Neural progenitor cell (in vitro differentiated cells): ENCODE data around the gene LMBR1L.

ENCODE experiments used
- EZH2 ChIP-seq: fragments of 200-600 bp; sonication (generic); IDR thresholded peaks from 2 replicates; pipeline ENCODE4 v1.6.1; 2017; ENCODE audit warnings: antibody characterized with exemption, mild to moderate bottlenecking, moderate library complexity
- TF ChIP-seq, protein P1 (sequence below): fragments of 200-600 bp; sonication (generic); IDR thresholded peaks from 2 replicates; pipeline ENCODE4 v1.5.1; 2017; ENCODE audit warnings: antibody characterized with exemption, mild to moderate bottlenecking

DNA sequence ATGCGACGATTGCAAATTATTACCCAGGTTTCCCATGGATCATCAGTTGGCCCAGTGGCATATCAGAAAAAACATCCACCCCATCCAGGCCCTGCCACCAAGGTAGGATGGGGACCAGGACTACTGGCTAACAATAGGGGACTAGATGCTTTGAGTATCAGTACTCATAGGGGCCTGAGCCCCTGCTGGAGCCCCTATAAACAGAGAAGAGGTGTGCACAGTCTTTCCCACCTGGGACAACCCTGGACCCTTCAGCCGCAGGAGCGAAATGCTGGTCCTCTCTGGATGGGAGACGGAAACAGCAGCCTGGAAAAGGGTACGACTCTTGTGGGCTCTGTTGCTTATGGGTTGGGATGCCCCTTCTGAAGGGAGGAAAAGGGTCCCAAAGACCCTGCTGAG is 21.7 kb downstream of the LMBR1L start:
- TF ChIP-seq, protein P1, sequence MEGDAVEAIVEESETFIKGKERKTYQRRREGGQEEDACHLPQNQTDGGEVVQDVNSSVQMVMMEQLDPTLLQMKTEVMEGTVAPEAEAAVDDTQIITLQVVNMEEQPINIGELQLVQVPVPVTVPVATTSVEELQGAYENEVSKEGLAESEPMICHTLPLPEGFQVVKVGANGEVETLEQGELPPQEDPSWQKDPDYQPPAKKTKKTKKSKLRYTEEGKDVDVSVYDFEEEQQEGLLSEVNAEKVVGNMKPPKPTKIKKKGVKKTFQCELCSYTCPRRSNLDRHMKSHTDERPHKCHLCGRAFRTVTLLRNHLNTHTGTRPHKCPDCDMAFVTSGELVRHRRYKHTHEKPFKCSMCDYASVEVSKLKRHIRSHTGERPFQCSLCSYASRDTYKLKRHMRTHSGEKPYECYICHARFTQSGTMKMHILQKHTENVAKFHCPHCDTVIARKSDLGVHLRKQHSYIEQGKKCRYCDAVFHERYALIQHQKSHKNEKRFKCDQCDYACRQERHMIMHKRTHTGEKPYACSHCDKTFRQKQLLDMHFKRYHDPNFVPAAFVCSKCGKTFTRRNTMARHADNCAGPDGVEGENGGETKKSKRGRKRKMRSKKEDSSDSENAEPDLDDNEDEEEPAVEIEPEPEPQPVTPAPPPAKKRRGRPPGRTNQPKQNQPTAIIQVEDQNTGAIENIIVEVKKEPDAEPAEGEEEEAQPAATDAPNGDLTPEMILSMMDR, result no peak
- no peak for TF ChIP-seq EZH2
